Chondrocyte (in vitro differentiated cells): ENCODE data around the gene CCDC201. TPM values are rescaled to one million over a fixed set of nuclear protein-coding genes. Genes with fewer than 3 reads are reported as not detected.
A peak's percentile ranks its signal among the peaks of the same experiment; 100 is the strongest.

Experiments used
- DNase-seq: peaks from one replicate; pipeline ENCODE4 v3.0.0; 2021; ENCODE audit warnings: mixed read lengths, low spot score
- H3K27ac Mint-ChIP-seq: one replicate; pipeline ENCODE4 v1.8.0; 2021; ENCODE audit warnings: mild to moderate bottlenecking, moderate library complexity, mixed read lengths; ENCODE audit not compliant: unreplicated experiment
- H3K27me3 Mint-ChIP-seq: 2 replicates; pipeline ENCODE4 v1.8.0; 2021; ENCODE audit warnings: low read depth, mixed read lengths
- H3K36me3 Mint-ChIP-seq: 2 replicates; pipeline ENCODE4 v1.8.0; 2021; ENCODE audit warnings: low read depth, mixed read lengths
- H3K4me1 Mint-ChIP-seq: 2 replicates; pipeline ENCODE4 v1.8.0; 2021; ENCODE audit warnings: low read depth, mild to moderate bottlenecking, mixed read lengths
- H3K4me3 Mint-ChIP-seq: one replicate; pipeline ENCODE4 v1.8.0; 2021; ENCODE audit warnings: mild to moderate bottlenecking, moderate library complexity, mixed read lengths; ENCODE audit not compliant: unreplicated experiment
- H3K9me3 Mint-ChIP-seq: 2 replicates; pipeline ENCODE4 v1.8.0; 2021; ENCODE audit warnings: low read depth, mixed read lengths
- CTCF ChIP-seq: fragments of 200-600 bp; sonication (generic); IDR thresholded peaks from 2 replicates; pipeline ENCODE4 v1.5.0; 2021; ENCODE audit warnings: antibody characterized with exemption, mild to moderate bottlenecking, moderate library complexity
- total RNA-seq: library from RNA; stranded (reverse); gene quantifications from 3 replicates; pipeline ENCODE4 v1.2.1, GENCODE V29; 2021

The CCDC201 gene
- total RNA-seq, 1 donor from 2014 or later = not detected

GRCh38 chr7:45886931-45887667, 14.2 kb upstream of the CCDC201 start:
- Mint-ChIP-seq H3K36me3 (no peaks in the 10 kb centered on the region), H3K27ac (no peak overlapping the region), H3K27me3 (no peaks in the 10 kb centered on the region), H3K9me3 (no peaks in the 10 kb centered on the region), H3K4me1 (peaks cover 54% of the 10 kb centered on the region), H3K4me3 (no peak overlapping the region)
- DNase-seq = no peak
- TF ChIP-seq CTCF = no peak

- no peak for TF ChIP-seq CTCF
- H3K4me3 Mint-ChIP-seq = no peak overlapping the region
Observed at GRCh38 chr7:45885264-45885882, 12.5 kb upstream of the CCDC201 start.

GRCh38 chr7:45884136-45884535, 11.3 kb upstream of the CCDC201 start:
- TF ChIP-seq CTCF = no peak
- Mint-ChIP-seq H3K27ac (no peak overlapping the region), H3K9me3 (peaks cover 5% of the 10 kb centered on the region), H3K27me3 (no peaks in the 10 kb centered on the region), H3K4me3 (no peak overlapping the region), H3K36me3 (no peaks in the 10 kb centered on the region), H3K4me1 (peaks cover 48% of the 10 kb centered on the region)
- DNase-seq = no peak

More at GRCh38 chr7:45885264-45885882, 12.5 kb upstream of the CCDC201 start:
- Mint-ChIP-seq H3K27me3 (no peaks in the 10 kb centered on the region), H3K9me3 (no peaks in the 10 kb centered on the region), H3K36me3 (no peaks in the 10 kb centered on the region), H3K4me1 (peaks cover 54% of the 10 kb centered on the region), H3K27ac (peak overlapping the region; percentile 73)
- DNase-seq = no peak

GRCh38 chr7:45882465-45882810, 9.6 kb upstream of the CCDC201 start:
- Mint-ChIP-seq H3K4me3 (no peak overlapping the region), H3K27ac (no peak overlapping the region), H3K4me1 (peaks cover 36% of the 10 kb centered on the region), H3K36me3 (peaks cover 3% of the 10 kb centered on the region), H3K27me3 (no peaks in the 10 kb centered on the region), H3K9me3 (peaks cover 20% of the 10 kb centered on the region)
- no peak for DNase-seq
- TF ChIP-seq CTCF = no peak

- Mint-ChIP-seq H3K9me3 (peaks cover 24% of the 10 kb centered on the region), H3K27ac (peak overlapping the region; percentile 47), H3K4me3 (no peak overlapping the region), H3K27me3 (no peaks in the 10 kb centered on the region), H3K4me1 (peaks cover 33% of the 10 kb centered on the region), H3K36me3 (peaks cover 3% of the 10 kb centered on the region)
- no peak for DNase-seq
- TF ChIP-seq CTCF = no peak
Observed at GRCh38 chr7:45881759-45882464, 9.0 kb upstream of the CCDC201 start.
